Measurements from ENCODE around the gene KDM7A.
"Not testable (repeated sequence)": the region's sequence is repeated elsewhere in the genome, so short reads cannot be mapped to it uniquely, and the experiment has no call there.

The KDM7A gene

DNA sequence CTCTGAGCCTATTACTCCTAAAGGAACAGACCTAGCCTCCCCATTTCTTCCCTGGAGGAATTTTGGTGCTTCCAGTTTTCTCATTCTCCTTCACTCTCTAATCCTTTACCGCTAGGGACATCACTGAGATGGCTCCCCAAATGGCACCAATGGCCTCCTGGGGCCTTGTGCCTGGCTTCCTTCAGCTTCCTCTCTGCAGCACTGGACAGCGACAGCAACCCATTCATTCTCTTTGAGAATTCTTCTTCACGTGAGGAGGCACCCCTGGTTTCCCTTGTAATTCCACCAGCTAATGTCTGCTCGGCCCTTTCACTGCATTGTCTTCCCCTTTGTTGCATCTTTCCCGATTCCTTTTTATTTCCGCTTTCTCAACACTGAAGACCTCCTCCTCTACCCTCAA is 24.6 kb upstream of the KDM7A start:
- DNase-seq = no peak

DNA sequence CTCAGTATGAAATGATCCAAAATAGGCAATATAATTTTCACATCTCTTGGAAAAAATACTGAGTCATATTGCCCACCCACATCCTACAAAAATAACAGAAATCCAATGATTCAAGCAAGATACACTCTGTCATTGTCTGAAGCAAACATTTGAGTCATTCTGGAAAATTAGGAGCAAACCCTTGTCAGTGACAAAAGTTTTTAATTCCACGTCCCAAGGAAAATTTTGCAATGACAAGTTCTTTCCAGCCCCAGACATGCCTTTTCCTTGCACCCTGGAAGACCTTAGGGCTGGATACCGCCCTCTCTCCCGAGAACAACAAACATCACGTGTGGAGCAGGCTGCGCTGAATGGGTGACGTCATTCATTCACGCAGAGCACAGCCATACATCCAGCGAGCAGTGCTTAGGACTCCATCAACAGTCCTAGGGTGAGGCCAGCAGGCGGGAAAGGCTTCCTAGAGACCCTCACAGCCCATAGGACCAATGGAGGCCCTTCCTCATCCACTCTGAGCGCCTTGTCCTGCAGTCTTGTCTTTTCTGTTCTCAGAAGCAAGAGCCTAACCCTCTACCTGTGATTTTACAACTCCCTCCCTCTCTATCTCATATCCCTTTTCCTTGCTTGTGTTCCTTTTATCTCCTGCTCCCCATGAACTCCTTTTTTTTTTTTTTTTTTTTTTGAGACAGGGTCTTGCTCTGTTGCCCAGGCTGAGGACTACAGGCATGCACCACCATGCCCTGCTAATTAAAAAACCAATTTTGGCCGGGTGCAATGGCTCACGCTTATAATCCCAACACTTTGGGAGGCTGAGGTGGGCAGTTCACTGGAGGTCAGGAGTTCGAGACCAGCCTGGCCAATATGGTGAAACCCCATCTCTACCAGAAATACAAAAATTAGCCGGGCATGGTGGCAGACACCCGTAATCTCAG is 23.5 kb upstream of the KDM7A start:
- DNase-seq = no peak

DNA sequence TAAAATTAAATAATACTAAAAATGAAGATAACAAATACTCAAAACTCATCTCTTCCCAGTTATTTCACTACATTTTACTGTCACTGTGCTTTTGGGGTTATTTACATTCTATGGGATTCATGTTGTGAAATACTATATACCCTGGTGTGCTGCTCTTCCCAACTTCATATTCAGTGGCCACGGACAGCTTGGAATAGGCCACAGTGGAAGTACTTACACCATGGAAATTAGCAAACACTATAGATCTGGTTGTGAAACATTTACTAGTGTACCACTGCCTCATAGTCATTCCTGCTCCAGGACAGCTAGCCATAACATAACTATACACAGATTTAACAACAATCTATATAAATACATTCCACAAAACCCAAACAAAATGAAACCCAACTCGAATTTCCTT is 21.2 kb upstream of the KDM7A start:
- no peak for DNase-seq

DNA sequence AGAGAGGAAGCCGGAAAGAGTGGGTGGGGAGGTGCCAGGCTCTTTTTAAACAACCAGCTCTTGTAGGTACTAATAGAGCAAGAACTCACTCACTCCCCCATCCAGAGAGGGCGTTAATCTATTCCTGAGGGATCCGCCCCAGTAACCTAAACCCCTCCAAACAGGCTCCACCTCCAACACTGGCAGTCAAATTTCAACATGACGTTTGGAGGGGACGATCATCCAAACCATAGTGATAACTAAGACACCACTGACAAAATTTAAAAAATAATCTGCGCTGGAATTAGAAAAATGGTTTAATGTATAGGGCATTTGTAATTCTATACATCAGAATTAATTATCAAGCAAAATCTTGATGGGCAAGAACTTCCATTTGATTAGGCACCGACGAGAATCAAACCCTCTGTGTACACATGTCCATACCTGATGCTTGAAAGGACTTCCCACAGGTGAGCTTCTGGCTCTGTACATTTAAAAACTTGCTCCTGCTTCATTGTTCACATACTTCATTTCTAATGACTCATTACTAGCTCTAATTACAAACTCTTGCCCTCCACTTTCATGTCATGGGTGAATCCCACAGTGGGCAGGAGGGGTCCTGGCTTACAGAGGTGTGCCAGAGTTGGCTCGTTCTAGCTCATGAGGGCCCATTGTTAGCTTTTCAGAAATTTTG is 20.6 kb upstream of the KDM7A start:
- no peak for DNase-seq

DNA sequence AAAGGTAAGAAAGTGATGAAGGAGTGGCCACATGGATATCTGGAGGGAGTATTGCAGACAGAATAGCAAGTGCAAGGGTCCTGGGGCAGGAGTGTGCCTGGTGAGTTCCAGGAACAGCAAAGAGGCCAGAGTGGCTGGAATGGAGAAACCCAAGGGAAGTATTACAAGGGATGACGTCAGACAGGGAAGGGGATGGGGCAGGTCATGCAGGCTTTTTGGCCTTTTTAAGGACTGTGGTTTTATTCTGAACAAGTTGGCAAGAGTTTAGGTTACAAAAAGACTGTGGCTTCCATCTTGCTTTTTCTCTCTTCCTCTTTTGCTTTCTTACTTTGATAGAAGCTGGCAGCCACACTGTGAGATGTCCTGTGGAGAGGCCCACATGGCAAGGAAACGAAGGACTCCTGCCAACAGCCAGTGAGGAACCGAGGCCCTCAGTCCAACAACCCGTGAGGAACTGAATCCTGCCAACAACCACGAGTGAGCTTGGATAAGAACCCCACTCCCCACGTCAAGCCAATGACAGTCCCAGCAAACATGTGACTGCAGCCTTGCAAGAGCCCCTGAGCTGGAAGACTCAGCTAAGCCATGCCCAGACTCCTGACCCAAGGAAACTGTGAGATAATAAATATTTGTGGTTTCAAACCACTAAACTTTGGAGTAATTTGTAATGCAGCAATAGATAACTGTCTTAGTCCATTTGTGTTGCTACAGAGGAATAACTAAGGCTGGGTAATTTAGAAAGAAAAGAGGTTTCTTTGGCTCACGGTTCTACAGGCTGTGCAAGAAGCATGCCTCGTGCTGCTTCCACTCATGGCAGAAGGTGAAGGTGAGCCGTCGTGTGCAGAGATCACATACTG is 19.8 kb upstream of the KDM7A start:
- no peak for DNase-seq

DNA sequence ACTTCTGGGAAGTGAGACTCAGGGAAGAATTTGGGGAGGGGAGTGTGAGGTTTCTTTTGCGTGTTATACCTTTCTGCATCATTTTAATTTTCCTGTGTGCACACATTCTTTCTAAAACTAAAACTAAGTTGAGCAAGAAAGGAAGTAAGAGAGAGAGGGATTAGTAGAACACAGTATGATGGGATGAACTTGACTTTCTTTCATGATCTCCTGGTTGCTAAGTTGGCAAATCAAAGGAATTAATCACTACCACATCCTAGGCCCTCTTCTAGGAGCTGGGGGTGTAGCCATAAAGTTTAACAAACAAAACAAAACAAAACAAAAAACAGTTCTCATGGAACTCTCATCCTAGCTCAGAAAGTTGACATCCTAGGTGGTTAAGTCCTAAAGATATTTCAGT is 19.1 kb upstream of the KDM7A start:
- DNase-seq = no peak

DNA sequence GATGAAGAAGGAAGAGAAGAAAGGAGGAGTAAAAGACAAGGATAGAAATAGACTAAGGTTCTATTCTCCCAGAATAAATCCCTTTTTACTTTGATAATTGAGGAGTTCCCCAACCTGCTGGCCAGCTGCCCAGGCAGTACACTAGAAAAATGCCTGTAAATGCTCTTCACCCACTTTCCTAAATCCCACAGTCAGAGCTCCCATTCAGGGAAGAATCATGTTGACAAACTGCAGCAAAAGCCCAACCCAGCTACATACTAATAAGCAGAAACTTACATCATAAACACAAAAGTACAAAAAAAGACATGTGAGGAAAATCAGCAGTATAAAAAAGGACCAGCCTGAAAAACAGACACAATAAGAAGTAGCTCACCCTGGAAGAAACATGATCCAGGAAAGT is 15.8 kb upstream of the KDM7A start:
- no peak for DNase-seq

DNA sequence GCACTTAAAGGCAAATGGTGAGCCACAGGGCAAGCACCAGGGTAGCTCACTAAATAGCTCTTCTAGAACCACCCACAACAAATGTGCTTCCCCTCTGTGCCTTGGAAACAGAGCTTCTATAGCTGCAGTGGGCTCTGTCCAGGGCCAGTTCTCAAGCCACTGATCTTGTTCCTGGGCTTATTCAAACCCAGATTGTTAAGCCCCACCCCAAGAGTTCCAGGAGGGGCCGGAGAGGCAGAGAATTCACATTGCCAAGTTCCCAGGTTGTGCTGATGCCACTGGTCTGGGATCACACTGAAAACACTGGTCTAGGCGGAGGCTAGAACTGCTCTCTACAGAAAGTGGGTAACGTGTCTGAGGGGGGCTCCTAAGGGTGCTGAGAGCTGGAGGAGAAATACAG is 15.4 kb upstream of the KDM7A start:
- DNase-seq = no peak

DNA sequence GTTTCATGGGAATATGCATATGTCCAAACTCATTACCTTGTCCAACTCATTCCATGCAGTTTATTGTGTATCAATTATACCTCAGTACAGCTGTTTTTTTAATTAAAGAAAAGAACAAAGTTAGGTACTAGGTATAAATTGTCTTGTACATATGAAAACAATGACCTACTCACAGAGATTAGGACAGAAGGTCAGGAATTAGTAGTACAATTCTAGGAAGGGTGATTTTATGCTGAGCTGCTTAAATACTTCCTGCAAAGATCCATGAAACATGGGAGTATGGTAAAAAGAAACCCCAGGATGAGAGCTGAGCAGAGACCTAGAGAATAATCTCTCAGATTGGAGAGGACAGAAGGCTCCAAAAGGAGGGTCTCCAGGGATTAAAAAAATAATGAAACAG is 13.8 kb upstream of the KDM7A start:
- no peak for DNase-seq

DNA sequence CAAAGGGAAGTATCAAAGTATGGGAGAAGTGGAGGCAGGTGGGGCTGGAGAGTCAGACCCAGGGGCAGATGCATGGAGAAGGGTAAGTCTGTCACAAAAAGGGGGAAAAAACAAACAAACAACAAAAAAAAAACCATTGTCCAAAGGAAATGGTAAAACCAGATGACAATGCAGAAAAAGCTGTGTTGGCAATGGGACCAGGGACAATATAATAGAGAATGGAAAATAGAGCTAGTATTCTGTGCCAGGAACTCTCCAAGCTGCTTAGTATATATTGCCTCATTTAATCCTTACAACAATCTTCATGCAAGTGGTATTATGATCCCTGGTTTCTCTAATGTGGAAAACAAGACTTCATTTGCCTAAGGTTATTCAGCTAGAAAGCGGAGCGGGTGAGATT is 13.1 kb upstream of the KDM7A start:
- DNase-seq = no peak

DNA sequence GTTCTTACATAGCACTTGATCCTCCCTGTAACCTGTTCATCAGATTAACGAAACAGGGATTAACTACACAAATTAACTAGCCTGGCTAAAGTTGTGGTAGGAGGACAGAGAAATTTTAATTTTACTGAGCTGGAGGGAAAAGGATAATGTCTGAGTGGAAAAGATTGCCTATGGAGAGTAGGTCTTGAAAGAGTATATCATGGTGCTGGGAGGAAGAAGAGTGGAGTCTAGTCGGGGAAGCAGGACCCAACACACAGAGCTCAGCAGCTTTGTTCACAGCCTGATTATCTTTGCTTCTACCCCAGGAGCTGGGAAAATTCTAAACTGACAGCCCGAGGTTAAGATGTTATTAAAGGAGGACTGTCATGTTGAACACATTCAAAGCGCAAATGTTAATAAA is 6.1 kb upstream of the KDM7A start:
- no peak for DNase-seq

DNA sequence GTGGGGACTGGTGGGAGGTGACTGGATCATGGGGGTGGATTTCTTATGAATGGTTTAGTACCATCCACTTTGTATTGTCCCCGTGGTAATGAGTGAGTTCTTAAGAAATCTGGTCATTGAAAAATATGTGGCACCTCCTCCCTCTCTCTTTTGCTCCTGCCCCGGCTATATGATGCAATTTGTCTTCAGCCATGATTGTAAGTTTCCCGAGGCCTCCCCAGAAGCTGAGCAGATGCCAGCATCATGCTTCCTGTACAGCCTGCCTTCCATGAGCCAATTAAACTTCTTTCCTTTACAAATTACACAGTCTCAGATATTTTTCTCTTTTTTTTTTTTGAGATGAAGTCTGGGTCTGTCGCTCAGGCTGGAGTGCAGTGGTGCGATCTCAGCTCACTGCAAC is 2.6 kb upstream of the KDM7A start:
- DNase-seq = no peak

DNA sequence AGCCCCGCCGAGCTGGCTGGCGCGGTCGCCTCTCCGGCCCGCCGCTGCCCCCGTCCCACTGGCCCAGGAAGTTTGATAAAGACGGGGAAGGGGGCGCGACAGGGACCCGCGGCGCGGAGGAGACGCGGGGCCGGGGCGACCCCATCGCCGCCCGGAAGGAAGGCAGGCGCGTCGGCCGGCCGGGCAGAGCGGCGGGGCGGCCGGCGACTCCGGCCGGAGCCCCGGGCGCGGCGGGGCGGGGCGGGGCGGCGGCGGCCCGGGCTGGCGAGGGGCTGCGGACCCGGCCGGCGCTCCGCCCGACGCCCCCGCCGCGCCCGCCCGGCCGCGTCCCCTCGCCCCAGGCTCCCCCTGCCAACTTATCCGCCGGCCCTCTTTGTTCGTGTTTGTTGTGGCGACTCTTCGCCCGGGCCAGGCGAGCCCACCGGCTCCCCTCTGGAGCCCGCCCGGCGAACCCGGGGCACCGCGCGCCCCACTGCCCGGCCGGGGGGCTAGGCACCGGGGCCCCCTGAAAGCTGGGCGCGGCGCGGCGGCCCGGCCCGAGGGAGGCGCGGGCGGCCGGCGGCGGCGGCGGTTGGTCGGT is 571 bp downstream of the KDM7A start:
- DNase-seq = no peak

DNA sequence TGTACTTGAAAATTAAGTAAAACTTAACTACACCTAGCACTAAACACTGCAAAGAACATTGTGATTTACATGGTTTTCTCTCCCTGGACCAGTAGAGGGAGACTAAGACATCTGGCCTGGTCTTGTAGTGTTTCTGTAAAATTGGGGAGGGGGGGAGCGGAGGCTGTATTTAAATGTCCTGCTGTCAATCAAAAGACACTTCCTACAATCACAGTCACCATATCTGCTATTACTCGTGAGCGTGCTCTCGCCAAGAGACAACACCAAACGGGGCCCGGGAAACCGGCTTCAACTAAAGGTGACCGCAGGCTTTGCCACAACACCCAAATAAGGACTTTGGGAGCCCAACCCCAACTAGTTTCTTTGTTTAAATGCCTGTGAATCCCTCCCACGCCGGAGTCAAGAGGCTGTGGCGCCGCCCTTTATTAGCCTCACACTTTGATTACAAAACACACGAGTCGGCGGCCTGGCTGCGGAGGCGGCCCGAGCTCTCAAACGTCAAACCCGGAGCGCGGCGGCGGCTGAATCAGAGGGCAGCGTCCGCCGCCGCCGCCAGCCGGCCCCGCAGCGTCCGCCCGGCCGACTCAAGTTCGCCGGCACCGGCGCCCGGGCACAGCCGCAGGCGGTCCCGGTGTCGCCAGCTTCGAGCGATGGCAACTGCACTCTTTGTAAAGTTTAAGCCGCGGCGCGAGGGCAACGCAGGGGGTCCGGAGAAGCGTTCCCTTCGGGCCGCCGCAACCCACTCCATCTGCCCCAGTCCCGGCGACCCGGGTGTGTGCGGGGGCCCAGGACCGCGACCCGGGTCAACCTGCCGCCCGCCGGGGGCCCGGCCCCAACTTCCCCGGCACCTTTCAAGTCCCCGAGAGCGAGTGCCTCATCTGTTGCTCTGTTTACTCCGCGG is 1.3 kb downstream of the KDM7A start:
- peak; percentile 89 for DNase-seq

DNA sequence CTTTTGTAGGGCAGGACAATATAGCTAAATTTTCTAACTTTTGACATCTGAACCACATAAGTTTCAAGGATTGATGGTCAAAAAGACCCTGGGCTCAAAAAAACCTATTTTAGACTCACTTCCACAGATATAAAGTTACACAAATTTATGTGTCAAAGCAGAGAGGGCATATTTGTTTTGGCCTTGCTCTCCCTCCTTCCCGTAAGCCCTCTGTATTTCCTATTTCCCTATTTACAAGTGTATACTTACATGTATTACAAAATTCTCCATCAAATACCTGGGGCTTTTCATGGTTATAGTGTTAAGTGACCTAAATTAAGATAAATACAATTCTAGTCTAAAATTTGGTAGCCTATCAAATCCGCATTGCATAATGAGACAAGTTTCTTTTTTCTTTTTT is 2.6 kb downstream of the KDM7A start:
- DNase-seq = no peak

DNA sequence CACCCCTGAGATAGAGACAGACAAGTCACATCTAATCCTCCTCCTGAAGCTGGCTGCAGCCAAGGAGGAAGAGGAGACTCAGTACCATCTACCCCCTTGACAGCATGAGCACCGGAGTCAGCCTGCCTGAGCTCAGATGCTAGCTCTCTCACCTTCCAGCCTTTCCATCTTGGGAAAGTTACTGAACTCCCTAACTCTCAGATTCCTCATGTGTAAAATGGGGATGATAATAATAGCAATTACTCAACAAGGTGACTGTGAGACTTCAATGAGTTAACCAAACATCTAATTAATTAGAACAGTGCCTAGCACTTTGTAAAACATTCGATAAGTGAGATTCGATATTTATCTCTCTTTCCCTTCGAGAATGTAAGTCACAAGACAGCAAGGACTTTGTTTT is 6.4 kb downstream of the KDM7A start:
- no peak for DNase-seq

DNA sequence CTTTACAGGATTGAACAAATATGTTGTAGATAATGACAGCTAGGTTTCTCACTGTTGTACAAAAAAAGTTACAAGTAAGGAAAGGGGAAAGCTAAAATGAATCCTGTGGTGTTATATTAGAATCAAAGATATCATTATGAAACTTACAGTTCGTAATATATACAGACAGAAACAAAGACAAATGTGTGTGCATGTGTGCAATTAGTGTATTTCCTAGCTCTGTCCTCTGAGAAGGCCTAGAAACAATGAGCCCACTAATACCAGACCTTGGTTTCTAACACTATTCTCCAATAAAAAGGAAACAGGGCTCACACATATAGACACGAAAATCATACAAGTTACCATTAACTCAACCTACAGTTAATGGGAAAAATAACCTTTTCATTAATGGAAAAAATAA is 8.0 kb downstream of the KDM7A start:
- no peak for DNase-seq

DNA sequence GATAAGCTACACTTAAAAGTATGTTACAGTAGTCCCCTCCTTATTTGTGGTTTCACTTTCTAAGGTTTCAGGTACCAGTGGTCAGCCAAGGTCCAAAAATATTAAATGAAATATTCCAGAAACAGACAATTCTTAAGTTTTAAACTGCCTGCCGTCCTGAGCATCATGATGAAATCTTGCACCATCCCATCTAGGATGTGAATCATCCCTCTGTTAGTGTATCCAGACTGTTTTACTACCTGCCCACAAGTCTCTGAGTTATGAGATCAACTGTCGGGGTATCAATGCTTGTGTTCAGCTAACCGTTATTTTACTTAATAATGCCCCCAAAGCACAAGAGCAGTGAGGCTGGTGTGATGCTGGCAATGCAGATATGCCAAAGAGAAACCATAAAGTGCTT is 11.4 kb downstream of the KDM7A start:
- no peak for DNase-seq

DNA sequence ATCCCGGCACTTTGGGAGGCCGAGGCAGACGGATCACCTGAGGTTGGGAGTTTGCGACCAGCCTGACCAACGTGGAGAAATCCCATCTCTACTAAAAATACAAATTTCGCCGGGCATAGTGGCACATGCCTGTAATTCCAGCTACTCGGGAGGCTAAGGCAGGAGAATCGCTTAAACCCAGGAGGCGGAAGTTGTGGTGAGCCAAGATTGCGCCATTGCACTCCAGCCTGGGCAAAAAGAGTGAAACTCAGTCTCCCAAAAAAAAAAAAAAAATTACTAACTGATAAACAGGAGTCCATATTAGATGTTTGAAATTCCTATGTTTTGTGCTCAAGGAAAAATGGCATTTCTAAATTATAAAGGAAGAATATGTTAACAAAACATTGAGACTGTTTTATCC is 14.7 kb downstream of the KDM7A start:
- not testable (repeated sequence) for DNase-seq

DNA sequence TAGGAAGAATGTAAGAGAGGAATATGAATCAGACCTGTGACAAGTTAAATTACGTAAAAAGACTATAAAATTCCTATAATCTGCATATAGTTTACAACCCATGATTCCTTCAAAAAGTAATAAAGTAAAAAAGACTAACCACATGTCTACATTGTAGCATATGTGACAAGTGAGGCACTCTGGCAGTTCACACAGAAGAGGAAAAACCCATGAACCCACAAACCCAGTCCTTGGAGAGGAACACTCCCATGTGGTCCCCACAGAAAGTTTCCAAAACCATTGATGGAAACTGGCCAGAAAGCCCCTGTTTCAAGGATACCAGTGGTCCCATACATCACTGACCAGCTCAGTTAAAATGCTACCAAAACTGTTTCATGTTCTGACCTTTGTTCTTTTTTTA is 15.7 kb downstream of the KDM7A start:
- DNase-seq = no peak

DNA sequence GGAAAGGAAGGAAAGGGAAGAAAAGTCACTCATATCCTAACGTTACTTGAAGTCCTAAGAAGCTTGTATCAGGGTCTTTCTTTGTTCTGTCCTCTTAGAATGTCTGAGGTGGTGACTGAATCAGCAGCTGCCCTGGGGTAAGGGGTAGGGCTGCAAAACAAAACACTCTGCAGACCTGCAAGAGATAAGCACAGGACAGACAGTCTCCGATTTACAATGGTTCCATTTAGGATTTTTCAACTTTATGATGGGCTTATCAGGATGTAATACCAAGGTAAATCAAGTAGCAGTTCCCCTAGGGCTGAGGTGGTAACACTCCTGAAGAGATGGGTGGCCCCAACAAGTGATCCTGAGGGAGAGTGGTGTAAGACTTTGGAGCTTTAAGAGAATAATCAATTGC is 16.5 kb downstream of the KDM7A start:
- no peak for DNase-seq

DNA sequence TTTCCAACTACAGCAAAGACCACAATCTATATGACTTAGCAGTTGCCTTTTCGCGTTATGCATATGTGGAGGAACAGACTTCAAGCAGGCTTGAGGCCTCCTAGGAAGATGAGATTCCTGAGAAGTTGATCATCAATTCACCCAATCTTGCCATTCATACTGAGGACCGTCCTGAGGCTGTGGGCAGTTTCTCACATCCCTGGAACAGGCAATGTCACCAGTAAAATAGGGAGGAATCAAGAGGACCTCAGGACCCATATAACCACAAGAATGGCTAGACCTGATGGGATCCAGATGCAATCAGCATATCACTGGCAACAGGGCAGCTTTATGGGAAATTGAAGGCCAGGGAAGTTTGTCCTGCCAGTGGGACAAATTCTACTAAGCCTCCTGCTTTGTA is 17.3 kb downstream of the KDM7A start:
- DNase-seq = no peak
